DND-41 (cell line): ENCODE data around the gene CXCL6.

Experiments
- ATAC-seq: fragments of 200-7000 bp; cut with Tn5 transposase; 3 replicates; pipeline ENCODE4 v1.9.1; 2021; ENCODE audit warnings: low read depth; ENCODE audit not compliant: insufficient read depth
- DNase-seq: peaks from one replicate; pipeline ENCODE4 v3.0.0-alpha.2; 2020
- H2AFZ ChIP-seq: 2 replicates; pipeline ENCODE4 v1.6.0; 2012; ENCODE audit warnings: low read depth, low read length
- H3K27ac ChIP-seq: 2 replicates; pipeline ENCODE4 v1.5.1; 2012; ENCODE audit warnings: low read length, inconsistent platforms
- H3K27me3 ChIP-seq: fragments of 200-600 bp; sonication (generic); 2 replicates; pipeline ENCODE4 v1.6.0; 2012; ENCODE audit warnings: low read length, mild to moderate bottlenecking, inconsistent platforms; ENCODE audit not compliant: insufficient read depth, poor library complexity
- H3K36me3 ChIP-seq: 2 replicates; pipeline ENCODE4 v1.5.1; 2012; ENCODE audit warnings: low read length, inconsistent platforms; ENCODE audit not compliant: insufficient read depth
- H3K4me1 ChIP-seq: 2 replicates; pipeline ENCODE4 v1.5.1; 2012; ENCODE audit warnings: mild to moderate bottlenecking, low read length; ENCODE audit not compliant: insufficient read depth
- H3K4me2 ChIP-seq: 2 replicates; pipeline ENCODE4 v1.6.0; 2012; ENCODE audit warnings: mild to moderate bottlenecking, moderate library complexity, low read length, inconsistent platforms; ENCODE audit not compliant: insufficient read depth
- H3K4me3 ChIP-seq, 2 experiments: fragments of 200-600 bp in 1 of 2; shearing (Covaris generic) in 1 of 2; 2 replicates each; pipeline ENCODE4 v1.5.1; 2012 to 2016; ENCODE audit warnings: inconsistent platforms in 2 of 2, low read length in 2 of 2, mild to moderate bottlenecking in 2 of 2, low read depth in 1 of 2, moderate library complexity in 1 of 2
- H3K79me2 ChIP-seq: 2 replicates; pipeline ENCODE4 v1.6.0; 2012; ENCODE audit warnings: low read length, inconsistent platforms; ENCODE audit not compliant: insufficient read depth
- H3K9ac ChIP-seq: 2 replicates; pipeline ENCODE4 v1.6.0; 2012; ENCODE audit warnings: low read depth, mild to moderate bottlenecking, inconsistent platforms, low read length, moderate library complexity
- H3K9me3 ChIP-seq: 2 replicates; pipeline ENCODE4 v1.5.1; 2012; ENCODE audit warnings: low read length, moderate library complexity, mild to moderate bottlenecking, inconsistent platforms; ENCODE audit not compliant: insufficient read depth, severe bottlenecking
- H4K20me1 ChIP-seq: 2 replicates; pipeline ENCODE4 v1.6.0; 2012; ENCODE audit warnings: low read length; ENCODE audit not compliant: insufficient read depth
- CTCF ChIP-seq: IDR thresholded peaks from 2 replicates; pipeline ENCODE4 v1.5.1; 2012; ENCODE audit warnings: borderline replicate concordance, low read length, moderate library complexity, mild to moderate bottlenecking; ENCODE audit not compliant: poor library complexity, severe bottlenecking; ENCODE audit errors: extremely low read depth
- EZH2 ChIP-seq: IDR thresholded peaks from 3 replicates; pipeline ENCODE4 v1.6.1; 2012; ENCODE audit warnings: borderline replicate concordance, low read depth, mild to moderate bottlenecking, moderate library complexity, low read length, inconsistent platforms; ENCODE audit not compliant: severe bottlenecking

The CXCL6 gene

DNA sequence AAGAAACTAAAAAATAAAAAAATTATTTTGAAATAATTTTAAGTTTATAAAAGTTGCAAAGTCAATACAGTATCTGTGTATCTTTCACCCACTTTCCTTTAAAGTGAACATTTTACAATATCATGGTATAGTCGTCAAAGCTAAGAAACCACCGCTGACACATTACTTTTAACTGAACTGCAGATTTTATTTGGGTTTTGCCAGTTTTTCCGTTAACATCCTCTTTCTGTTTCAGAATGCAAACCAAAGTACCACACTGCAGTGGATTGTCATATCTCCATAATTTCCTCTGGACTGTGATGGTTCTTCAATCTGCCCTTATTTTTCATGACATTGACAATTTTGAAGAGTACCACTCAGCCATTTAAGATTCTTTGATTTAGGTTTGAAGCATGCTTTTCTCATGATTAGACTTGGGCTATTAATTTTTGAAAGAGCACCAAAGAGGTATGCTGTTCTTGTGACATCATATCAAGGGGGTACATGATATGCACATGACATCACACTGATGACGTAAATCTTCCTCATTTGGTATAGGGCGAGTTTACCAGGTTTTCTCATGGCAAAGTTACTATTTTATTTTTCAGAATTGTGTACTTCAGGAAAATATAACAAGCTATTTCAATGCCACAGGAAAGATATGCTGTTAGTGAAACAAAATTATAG lies 29.1 kb downstream of the CXCL6 start:
- TF ChIP-seq CTCF (no peak), EZH2 (no peak)

GRCh38 chr4:73866246-73866645 lies 29.8 kb downstream of the CXCL6 start:
- no peaks in the 10 kb centered on the region for H3K36me3 ChIP-seq
- H3K4me1 ChIP-seq = peaks cover 3% of the 10 kb centered on the region
- H3K27ac ChIP-seq = no peak overlapping the region
- DNase-seq (no peak), ATAC-seq (no peak)
- no peaks in the 10 kb centered on the region for H4K20me1 ChIP-seq
- H3K4me3 ChIP-seq = no peak overlapping the region
- H3K27me3 ChIP-seq = no peaks in the 10 kb centered on the region
- TF ChIP-seq CTCF = no peak
- H2AFZ ChIP-seq = no peak overlapping the region
- no peaks in the 10 kb centered on the region for H3K79me2 ChIP-seq
- H3K9ac ChIP-seq = no peak overlapping the region
- no peak overlapping the region for H3K4me2 ChIP-seq
- H3K9me3 ChIP-seq = no peaks in the 10 kb centered on the region

More for the DNA sequence above, 29.1 kb downstream of the CXCL6 start:
- H3K4me3 ChIP-seq = no peak overlapping the region
- no peak overlapping the region for H3K27ac ChIP-seq
- no peak overlapping the region for H2AFZ ChIP-seq
- H3K79me2 ChIP-seq = no peaks in the 10 kb centered on the region
- H3K9ac ChIP-seq = no peak overlapping the region
- DNase-seq (no peak), ATAC-seq (no peak)
- H3K9me3 ChIP-seq = no peaks in the 10 kb centered on the region
- H3K4me1 ChIP-seq = peaks cover 3% of the 10 kb centered on the region
- no peaks in the 10 kb centered on the region for H3K36me3 ChIP-seq
- no peaks in the 10 kb centered on the region for H4K20me1 ChIP-seq
- H3K27me3 ChIP-seq = no peaks in the 10 kb centered on the region
- no peak overlapping the region for H3K4me2 ChIP-seq

DNA sequence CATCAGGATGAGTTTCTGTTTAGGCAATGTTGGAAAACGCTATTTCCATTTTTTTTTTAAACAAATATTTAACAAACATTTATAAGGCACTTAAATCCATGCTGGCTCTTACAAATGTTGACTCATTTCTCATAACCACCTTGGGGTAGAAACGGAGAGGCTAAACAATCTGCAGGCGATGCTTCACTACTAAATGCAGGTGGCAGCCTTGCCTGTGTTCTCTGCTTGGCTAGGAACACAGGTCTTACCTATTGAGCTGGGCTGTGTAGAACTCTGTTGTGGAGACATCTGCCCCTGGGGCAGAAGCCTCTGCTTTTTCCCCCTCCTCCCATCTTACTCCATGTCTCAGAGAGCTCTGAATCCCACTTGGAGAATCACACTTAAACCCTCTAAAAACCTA lies 31.3 kb downstream of the CXCL6 start:
- no peak overlapping the region for H3K4me2 ChIP-seq
- no peak for TF ChIP-seq CTCF
- TF ChIP-seq EZH2 = no peak
- no peak overlapping the region for H3K27ac ChIP-seq
- H3K9me3 ChIP-seq = no peaks in the 10 kb centered on the region
- DNase-seq = no peak
- H3K4me3 ChIP-seq = no peak overlapping the region
- H2AFZ ChIP-seq = no peak overlapping the region
- no peak for ATAC-seq
- H3K9ac ChIP-seq = no peak overlapping the region
- no peaks in the 10 kb centered on the region for H3K79me2 ChIP-seq
- H3K27me3 ChIP-seq = no peaks in the 10 kb centered on the region
- no peaks in the 10 kb centered on the region for H3K36me3 ChIP-seq
- H3K4me1 ChIP-seq = peaks cover 3% of the 10 kb centered on the region
- H4K20me1 ChIP-seq = no peaks in the 10 kb centered on the region
